DOHH2 (cell line): Measurements from ENCODE around the gene SMIM17.
A peak's percentile ranks its signal among the peaks of the same experiment; 100 is the strongest.

Experiments used
- H3F3A ChIP-seq: fragments of 200-600 bp; sonication (generic), shearing (Covaris generic); 2 replicates; pipeline ENCODE4 v1.6.0; 2016; ENCODE audit warnings: antibody characterized with exemption, mild to moderate bottlenecking; ENCODE audit not compliant: control insufficient read depth, insufficient read depth
- H3K27ac ChIP-seq: fragments of 200-600 bp; sonication (generic); 2 replicates; pipeline ENCODE4 v1.5.1; 2014; ENCODE audit warnings: low read depth, mild to moderate bottlenecking, low read length, moderate library complexity
- H3K27me3 ChIP-seq: fragments of 200-600 bp; sonication (generic); 2 replicates; pipeline ENCODE4 v1.6.1; 2014; ENCODE audit warnings: mild to moderate bottlenecking, low read length, mixed read lengths; ENCODE audit not compliant: control insufficient read depth
- H3K36me3 ChIP-seq: fragments of 200-600 bp; sonication (generic); 2 replicates; pipeline ENCODE4 v1.6.1; 2014; ENCODE audit warnings: mild to moderate bottlenecking, low read length, moderate library complexity, mixed read lengths; ENCODE audit not compliant: control insufficient read depth
- H3K4me1 ChIP-seq: fragments of 200-600 bp; sonication (generic); 2 replicates; pipeline ENCODE4 v1.6.1; 2014; ENCODE audit warnings: mild to moderate bottlenecking, low read length, mixed read lengths; ENCODE audit not compliant: control insufficient read depth
- H3K4me2 ChIP-seq: fragments of 200-600 bp; sonication (generic); 2 replicates; pipeline ENCODE4 v1.6.0; 2014; ENCODE audit warnings: mild to moderate bottlenecking, low read length, moderate library complexity
- H3K4me3 ChIP-seq: fragments of 200-600 bp; sonication (generic); 2 replicates; pipeline ENCODE4 v1.5.1; 2014; ENCODE audit warnings: mild to moderate bottlenecking, low read length, mixed read lengths
- H3K79me2 ChIP-seq: fragments of 200-600 bp; sonication (generic); 2 replicates; pipeline ENCODE4 v1.6.1; 2014; ENCODE audit warnings: mild to moderate bottlenecking, low read length, mixed read lengths; ENCODE audit not compliant: control insufficient read depth
- H3K9me2 ChIP-seq: fragments of 200-600 bp; sonication (generic); replicated peaks from 2 replicates; pipeline ENCODE4 v1.6.1; 2014; ENCODE audit warnings: mild to moderate bottlenecking, low read length, mixed read lengths; ENCODE audit not compliant: control insufficient read depth
- H3K9me3 ChIP-seq: fragments of 200-600 bp; sonication (generic); 2 replicates; pipeline ENCODE4 v1.6.1; 2014; ENCODE audit warnings: antibody characterized with exemption, low read length, mixed read lengths; ENCODE audit not compliant: control insufficient read depth, insufficient read depth
- H4K20me1 ChIP-seq: fragments of 200-600 bp; sonication (generic); 2 replicates; pipeline ENCODE4 v1.6.0; 2014; ENCODE audit warnings: low read depth, mild to moderate bottlenecking, antibody characterized with exemption, low read length, moderate library complexity; ENCODE audit not compliant: control insufficient read depth, insufficient read depth
- EZH2phosphoT487 ChIP-seq: fragments of 200-600 bp; sonication (generic); IDR thresholded peaks from 2 replicates; pipeline ENCODE4 v1.6.1; 2017; ENCODE audit warnings: borderline replicate concordance, mild to moderate bottlenecking, antibody characterized with exemption, low read length, moderate library complexity, mixed read lengths
- TF ChIP-seq, protein P1 (sequence below): fragments of 200-600 bp; sonication (generic); IDR thresholded peaks from one replicate; pipeline ENCODE4 v1.5.1; 2014; ENCODE audit warnings: antibody characterized with exemption, mild to moderate bottlenecking, low read depth, low read length; ENCODE audit not compliant: poor library complexity, severe bottlenecking

Gene SMIM17

DNA sequence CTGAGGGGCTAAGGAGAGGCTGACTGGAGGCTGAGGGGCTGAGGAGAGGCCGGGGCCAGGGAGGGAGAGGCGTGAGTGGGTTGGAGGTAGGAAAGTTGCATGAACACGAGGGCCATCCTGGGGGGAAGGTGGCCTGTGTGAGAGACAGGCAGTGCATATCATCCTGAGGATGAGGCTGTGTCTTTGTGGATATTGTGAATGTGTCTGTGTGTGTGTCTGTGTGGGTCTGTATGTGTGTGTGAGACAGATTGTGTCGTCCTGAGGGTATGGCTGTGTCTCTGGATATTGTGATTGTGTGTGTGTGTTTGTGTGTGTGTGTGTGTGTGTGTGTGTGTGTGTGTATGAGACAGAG, 47.4 kb upstream of the SMIM17 start:
- Histone ChIP-seq H4K20me1 (no peaks in the 10 kb centered on the region), H3K27me3 (no peaks in the 10 kb centered on the region), H3F3A (no peaks in the 10 kb centered on the region), H3K27ac (no peak overlapping the region), H3K9me3 (peaks cover 7% of the 10 kb centered on the region; the same call in 1 of the 2 replicates), H3K4me3 (peak overlapping the region; percentile 89), H3K9me2 (no peaks in the 10 kb centered on the region; the same call in 1 of the 2 replicates), H3K36me3 (peaks cover 8% of the 10 kb centered on the region; the same call in 1 of the 2 replicates), H3K4me2 (peak overlapping the region; percentile 79), H3K4me1 (peaks cover 13% of the 10 kb centered on the region), H3K79me2 (peaks cover 10% of the 10 kb centered on the region)
- TF ChIP-seq, protein P1, sequence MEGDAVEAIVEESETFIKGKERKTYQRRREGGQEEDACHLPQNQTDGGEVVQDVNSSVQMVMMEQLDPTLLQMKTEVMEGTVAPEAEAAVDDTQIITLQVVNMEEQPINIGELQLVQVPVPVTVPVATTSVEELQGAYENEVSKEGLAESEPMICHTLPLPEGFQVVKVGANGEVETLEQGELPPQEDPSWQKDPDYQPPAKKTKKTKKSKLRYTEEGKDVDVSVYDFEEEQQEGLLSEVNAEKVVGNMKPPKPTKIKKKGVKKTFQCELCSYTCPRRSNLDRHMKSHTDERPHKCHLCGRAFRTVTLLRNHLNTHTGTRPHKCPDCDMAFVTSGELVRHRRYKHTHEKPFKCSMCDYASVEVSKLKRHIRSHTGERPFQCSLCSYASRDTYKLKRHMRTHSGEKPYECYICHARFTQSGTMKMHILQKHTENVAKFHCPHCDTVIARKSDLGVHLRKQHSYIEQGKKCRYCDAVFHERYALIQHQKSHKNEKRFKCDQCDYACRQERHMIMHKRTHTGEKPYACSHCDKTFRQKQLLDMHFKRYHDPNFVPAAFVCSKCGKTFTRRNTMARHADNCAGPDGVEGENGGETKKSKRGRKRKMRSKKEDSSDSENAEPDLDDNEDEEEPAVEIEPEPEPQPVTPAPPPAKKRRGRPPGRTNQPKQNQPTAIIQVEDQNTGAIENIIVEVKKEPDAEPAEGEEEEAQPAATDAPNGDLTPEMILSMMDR = no peak
- no peak for TF ChIP-seq EZH2phosphoT487

DNA sequence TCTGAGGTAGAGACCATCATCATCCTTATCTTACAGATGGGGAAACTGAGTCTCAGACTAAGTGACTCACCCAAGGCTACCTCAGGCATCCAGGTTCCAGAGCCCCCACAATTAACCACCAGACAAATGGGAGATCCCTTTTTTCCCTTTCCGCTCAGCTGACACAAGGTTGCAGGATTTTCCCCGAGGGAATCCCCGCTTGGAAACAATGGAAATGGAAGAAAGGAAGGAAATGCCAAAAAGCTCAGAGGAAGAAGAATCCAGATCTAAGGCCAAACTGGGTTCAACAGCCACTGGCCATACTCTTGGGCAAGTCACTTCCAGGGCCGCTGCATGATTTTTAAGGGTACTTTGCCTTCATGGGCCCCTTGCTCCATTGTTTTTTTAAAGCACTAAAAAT, 46.3 kb upstream of the SMIM17 start:
- H3K4me1 ChIP-seq = peaks cover 13% of the 10 kb centered on the region
- H3K36me3 ChIP-seq = peaks cover 15% of the 10 kb centered on the region
- H3K4me2 ChIP-seq = no peak overlapping the region
- H3K27ac ChIP-seq = no peak overlapping the region
- H4K20me1 ChIP-seq = no peaks in the 10 kb centered on the region
- no peaks in the 10 kb centered on the region; the same call in 1 of the 2 replicates for H3K9me2 ChIP-seq
- no peak overlapping the region for H3K4me3 ChIP-seq
- no peaks in the 10 kb centered on the region for H3K27me3 ChIP-seq
- H3K79me2 ChIP-seq = peaks cover 10% of the 10 kb centered on the region
- TF ChIP-seq, protein P1 = no peak
- TF ChIP-seq EZH2phosphoT487 = no peak
- peaks cover 15% of the 10 kb centered on the region; the same call in 1 of the 2 replicates for H3K9me3 ChIP-seq
- no peaks in the 10 kb centered on the region for H3F3A ChIP-seq

DNA sequence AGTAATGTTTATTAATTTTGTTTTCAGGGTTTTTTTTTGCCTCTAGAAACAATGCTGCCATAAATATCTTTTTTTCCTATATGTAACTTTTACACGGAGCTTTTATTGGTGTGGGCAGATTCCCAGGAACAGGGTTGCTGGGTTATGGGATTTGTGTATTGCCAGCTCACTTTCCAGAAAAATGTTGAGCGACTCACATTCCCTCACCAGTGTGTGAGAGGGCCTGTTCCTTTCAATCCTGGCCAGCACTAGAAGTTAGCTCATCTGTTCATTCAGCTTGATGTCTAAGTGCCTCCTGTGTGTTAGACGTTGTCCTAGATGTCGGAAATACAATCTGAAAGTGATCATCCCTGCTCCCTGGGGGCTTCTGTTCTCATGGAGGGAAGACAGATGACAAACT, 45.3 kb upstream of the SMIM17 start:
- Histone ChIP-seq H3K36me3 (peaks cover 18% of the 10 kb centered on the region), H3K9me2 (no peaks in the 10 kb centered on the region; the same call in 1 of the 2 replicates), H3K4me3 (no peak overlapping the region), H3K27ac (no peak overlapping the region), H4K20me1 (no peaks in the 10 kb centered on the region), H3K9me3 (peaks cover 15% of the 10 kb centered on the region; the same call in 1 of the 2 replicates), H3K79me2 (peaks cover 10% of the 10 kb centered on the region), H3K27me3 (no peaks in the 10 kb centered on the region), H3F3A (no peaks in the 10 kb centered on the region), H3K4me1 (peaks cover 13% of the 10 kb centered on the region), H3K4me2 (no peak overlapping the region)
- no peak for TF ChIP-seq EZH2phosphoT487
- TF ChIP-seq, protein P1 = no peak

DNA sequence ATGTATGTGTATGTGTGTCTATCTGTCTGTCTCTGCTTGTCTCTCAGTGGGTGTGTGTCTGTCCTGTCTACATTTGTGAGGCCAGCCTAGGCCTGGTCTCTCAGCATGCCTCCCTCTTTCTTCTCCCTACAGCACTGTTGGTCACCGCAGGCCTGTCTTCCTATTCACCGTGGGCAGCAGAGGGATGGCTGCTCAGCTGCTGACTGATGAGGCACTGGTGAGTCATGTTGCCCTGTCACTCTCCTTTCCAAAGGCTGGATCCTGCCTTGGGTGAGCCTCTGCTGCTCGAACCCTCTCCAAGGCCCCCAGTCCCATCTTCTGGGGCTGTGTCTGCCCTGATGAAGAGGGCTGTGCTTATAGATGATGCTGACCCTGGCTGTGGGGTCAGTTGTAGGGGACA, 41.6 kb upstream of the SMIM17 start:
- H3K4me3 ChIP-seq = no peak overlapping the region
- no peak for TF ChIP-seq EZH2phosphoT487
- TF ChIP-seq, protein P1 = no peak
- no peaks in the 10 kb centered on the region for H4K20me1 ChIP-seq
- no peaks in the 10 kb centered on the region; the same call in 1 of the 2 replicates for H3K79me2 ChIP-seq
- H3F3A ChIP-seq = no peaks in the 10 kb centered on the region
- H3K9me3 ChIP-seq = peaks cover 15% of the 10 kb centered on the region; the same call in 1 of the 2 replicates
- H3K27me3 ChIP-seq = no peaks in the 10 kb centered on the region
- H3K9me2 ChIP-seq = no peaks in the 10 kb centered on the region
- no peaks in the 10 kb centered on the region for H3K4me1 ChIP-seq
- no peak overlapping the region for H3K4me2 ChIP-seq
- H3K36me3 ChIP-seq = peaks cover 18% of the 10 kb centered on the region
- H3K27ac ChIP-seq = no peak overlapping the region
